ENCODE measurements around the gene GLIS1.
A peak's percentile ranks its signal among the peaks of the same experiment; 100 is the strongest.

GLIS1 gene

DNA sequence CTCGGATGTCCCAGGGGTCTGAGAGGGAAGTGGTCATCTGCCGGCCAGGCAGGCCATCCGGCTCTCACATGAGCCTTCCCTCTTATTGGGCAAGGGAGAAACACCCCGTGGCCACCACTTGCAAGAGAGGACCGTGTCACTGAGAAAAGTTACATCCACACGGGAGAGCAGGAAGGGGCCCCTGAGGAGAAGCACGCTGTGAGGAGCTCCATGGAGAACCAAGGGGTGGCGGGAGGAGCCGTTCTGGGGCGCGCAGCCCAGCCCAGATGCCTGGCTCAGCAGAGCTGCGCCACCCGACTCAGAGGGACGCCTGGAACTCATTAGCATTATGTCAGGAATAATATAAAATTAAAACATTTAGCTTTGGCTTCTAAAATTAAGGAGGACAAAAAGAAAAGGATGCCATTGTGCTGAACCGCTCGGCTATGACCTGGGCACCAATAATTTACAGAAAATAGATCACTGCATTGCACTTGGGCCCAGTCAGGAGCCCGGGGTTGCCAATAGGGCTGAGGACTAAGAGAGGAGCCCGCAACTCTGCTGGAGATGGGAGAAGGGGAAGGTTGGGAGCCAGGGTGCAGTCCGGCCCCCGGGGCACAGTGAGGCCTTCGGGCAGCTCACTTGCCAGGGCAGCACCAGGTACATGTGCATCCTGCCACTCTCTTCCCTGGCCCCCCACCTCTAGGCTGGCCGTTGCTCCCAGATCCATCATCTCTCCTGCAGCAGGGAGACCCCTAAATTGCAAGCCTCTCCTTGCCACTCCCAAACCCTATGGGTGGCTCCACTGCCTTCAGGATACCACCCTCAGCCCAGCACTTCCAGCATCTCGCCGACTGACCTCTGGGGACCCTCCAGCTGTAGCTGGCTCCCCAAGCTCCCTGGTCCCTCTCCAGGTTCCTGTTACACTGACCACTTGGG, 194.9 kb downstream of the GLIS1 start:
- DNase-seq = no peak

DNA sequence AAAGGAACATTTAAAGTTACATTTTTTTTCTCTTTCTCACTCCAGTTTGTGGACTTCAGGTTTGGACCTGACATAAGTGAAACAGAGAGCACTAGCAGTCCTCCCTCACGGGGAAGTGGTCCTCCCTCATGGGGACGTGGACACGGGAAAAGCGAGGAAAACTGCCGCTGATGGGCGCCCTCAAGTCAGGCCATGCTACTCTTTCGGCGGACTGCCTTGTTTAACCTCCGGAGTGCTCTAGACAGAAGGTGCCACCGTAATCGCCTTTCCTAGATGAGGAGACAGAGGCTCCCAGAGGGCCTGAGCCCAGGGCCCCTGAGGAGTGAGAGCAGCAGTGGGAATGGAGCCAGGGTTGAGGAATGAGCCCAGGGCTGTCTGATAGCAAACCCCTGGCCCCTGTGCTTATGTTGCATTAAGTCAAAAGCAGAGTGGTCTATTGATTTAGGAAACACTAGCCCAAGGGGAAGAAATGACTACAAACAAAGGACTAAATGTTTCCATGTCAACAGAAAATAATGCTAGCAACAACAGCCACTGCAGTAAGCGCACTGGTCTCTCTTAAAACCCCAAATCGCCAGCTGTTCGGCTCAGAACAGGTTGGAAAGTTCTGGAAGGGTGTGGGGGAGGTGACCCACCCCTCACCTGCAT, 195.7 kb downstream of the GLIS1 start:
- DNase-seq = peak; percentile 40

GRCh38 chr1:53542551-53542950, 196.4 kb downstream of the GLIS1 start:
- no peak for DNase-seq

DNA sequence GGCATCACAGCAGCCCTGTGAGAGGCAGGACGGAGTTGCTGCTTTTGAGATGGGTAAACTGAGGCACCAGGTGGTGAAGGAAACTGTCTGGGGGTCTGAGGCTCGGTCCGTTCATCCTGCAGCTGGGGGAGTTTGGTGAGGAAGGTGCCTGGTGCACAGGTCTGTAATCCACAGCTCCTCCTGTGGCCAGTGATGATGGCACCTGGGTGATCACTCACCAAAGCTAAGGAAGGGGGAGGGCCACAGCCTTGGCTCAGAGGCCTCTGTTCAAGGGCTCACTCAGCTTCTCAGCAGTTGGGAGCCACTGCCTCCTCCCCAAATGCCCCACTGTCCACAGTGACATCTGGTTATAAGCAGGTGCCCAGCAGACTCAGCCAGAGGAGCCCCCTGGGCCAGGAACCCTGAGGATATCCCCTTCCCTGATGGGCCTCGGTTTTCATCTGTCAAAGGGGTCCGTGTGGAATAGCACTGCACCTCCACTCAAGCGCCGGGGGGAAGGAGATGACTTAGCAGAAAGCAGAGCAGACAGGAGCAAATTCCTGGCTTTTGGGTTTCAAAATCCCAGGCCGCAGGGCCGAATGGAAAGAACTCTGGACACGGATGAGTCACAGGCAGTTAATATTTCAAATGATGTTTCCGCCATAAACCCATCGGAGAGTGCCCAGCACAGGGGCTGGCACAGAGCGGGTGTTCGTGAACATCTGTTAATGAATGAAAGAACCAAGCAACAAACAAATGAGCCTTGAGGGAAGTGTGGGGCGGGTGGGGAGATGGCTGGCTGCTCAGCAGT, 197.0 kb downstream of the GLIS1 start:
- peak; percentile 90 for DNase-seq

DNA sequence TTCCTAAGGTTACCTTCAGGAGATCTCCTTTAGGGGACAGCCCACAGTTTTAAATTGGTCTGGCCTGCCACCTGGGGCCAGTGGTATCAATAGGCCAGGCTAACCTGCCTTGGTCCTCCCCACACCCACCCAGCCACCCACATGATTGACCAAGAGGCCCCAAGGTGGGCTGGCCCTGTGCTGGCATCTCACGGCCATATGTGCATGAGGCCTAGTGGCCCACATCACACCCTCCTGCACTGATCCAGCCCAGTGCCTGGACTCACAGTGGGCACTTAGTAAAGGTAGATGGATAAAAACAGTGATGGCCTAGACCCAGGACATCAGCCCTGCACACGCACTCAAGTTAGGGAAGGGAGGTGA, 197.7 kb downstream of the GLIS1 start:
- no peak for DNase-seq

DNA sequence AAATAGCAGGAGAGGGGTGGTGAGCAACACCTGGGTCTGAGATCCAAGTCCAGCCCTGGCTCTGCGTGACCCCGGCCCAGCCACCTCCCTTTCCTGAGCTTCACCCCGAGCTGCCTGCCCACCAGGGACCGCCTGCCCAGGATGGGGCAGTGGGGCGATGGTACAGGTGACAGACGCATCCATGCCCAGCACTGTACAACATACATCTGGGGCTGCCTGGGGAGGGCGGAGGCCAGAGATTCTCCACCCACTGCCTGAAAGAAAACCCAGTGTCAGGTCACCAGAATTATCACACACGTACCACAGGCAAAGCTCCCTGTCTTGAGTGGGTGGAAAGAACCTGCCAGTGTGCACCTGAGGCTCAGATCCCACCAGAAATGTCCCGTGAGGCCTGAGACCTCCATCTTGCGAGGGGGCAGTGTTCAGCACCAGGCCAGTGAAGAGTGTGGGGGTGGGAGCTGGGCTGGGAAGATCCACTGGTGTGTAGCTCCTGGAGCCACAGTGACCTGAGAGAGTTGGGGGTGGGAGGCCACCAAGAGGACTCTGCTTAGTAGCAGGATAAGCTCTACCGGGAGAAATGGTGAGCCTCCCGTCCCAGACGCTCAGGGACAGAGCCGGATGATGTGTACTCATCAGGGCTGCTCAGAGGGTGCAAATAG, 198.2 kb downstream of the GLIS1 start:
- no peak for DNase-seq

GRCh38 chr1:53539711-53540603, 199.0 kb downstream of the GLIS1 start:
- no peak for DNase-seq

DNA sequence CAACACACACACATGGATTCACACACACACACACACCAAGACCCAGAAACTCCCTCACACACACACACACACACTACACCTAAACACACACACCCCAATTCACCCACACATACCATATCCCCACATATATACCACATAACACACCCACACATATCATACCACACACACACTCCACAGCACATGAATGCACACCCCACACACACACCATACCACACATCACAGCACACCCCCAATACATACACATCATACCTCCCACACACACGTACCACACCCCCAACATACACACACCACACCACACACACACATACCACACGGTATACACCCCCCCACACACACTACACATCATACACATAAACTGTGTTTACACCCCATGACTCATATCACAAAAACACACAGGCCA, 199.7 kb downstream of the GLIS1 start:
- no peak for DNase-seq

- no peak for DNase-seq
These were observed 202.4 kb downstream of the GLIS1 start for GRCh38 chr1:53536606-53537005.

DNA sequence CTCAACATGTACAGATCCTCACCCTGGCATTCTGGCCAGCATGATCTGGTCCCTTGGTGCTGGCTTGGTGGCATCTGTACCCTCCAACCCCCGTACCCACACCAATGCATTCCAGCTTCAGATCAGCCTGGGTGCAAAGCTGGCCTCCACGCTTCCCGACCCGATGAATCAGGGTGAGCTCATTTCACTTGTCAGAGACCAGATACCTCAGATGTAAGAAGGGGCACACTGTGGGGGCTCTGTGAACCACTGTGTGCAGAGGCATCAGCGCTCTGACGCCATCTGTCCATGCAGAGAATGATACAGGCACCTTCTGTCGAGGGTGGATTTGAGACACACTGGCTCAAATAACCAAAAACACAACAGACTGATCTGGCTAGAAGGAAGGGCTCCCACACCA, 203.1 kb downstream of the GLIS1 start:
- peak; percentile 45 for DNase-seq

GRCh38 chr1:53535226-53535625, 203.7 kb downstream of the GLIS1 start:
- no peak for DNase-seq

- no peak for DNase-seq
These were observed 206.1 kb downstream of the GLIS1 start for GRCh38 chr1:53532912-53533311.

DNA sequence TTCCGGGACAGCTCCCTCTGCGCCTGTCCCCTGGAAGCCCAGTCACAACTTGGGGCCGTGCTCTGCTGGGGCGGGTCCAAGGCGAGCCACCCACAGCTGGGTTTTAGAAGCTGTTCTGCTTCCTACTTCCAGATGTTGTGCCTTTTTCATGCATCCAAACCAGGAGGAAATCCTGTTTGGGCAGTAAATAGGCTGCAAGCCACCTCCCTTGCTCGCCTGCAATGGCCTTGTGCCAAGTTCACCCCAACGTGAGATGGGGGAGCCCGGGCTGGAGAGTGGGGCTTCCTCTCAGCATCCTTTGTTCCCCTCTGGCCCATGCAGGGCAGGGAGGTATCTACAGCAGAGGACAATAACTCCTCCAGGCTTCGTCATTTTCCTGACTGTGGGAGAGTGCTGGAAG, 206.6 kb downstream of the GLIS1 start:
- DNase-seq = no peak

GRCh38 chr1:53530550-53530949, 208.4 kb downstream of the GLIS1 start:
- no peak for DNase-seq

- DNase-seq = no peak
These were observed 209.4 kb downstream of the GLIS1 start for GRCh38 chr1:53529555-53529954.

DNA sequence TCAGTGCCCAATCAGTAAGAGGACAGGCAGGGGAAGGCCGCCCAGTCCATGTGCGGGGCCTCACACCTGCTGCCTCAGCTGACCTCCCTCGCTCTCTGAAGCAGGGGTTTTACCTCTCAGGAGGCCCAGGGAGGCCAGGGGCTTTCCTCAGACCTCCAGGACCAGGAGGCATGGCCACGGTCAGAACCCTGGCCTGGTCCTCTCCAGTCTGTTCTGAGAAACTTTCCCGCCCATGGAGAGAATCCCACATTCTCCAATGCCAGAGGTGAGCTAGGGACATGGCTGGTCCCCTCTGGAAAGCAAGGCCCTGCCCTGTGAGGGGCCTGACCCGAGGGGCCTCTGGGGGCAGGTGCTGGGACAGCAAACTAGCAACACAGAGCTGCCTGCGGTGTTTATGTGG, 211.6 kb downstream of the GLIS1 start:
- DNase-seq = no peak

DNA sequence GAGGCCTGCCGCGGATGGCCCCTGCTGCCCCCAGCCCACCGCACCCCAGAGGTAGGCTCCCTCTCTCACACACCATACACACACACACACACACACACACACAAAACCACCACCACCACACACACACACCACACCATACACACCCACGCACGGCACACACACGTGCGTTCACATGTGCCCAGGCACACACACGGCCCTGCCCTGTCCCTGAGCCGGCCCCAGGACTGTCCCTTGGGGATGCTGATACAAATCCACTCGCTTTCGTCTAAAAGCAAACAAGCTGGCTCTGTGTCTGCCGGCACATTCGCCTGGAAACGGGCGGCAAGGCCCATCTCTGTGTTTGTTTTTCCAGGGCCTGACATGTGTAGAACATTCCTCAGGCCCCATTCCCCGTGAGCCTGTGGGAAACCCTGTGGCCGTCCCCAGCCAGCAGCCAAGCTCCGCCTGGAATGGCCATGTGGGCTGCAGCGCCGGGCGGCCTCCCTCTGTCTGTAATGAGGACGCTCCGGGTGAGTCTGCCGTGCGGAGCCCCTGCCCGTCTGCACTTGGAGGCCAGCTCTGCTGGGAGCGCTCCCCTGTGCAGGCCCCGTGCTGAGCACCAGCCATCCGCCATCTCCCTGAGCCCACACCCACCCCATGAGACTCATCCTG, 212.4 kb downstream of the GLIS1 start:
- DNase-seq = peak; percentile 96

DNA sequence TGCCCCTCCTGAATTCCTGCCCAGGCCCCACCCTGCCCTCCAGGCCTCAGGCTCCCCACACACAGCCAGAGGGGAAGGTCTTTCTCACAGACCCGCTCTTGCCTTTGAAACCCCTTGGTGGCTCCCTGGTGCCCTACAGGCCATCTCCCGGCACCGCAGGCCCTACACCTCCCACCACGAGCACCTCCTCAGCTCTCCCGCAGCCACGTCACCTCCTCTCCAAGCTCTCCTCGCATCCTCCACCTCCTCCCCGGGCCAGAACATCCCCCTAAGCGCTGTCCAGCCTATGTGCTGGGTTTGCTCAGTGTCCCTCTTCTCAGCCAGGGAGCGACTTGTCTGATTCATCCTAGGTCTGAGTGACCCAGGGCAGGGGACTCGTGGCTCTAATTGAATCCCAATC, 213.4 kb downstream of the GLIS1 start:
- no peak for DNase-seq

GRCh38 chr1:53524428-53525375, 214.3 kb downstream of the GLIS1 start:
- DNase-seq = no peak

Measured in fibroblast of skin of back (primary cell).